Karpas-422 (cell line): ENCODE data around the gene STUB1. TPM values are rescaled to one million over a fixed set of nuclear protein-coding genes. Genes with fewer than 3 reads are reported as not detected.
A peak's percentile ranks its signal among the peaks of the same experiment; 100 is the strongest.

Experiments used
- DNase-seq: peaks from one replicate; pipeline ENCODE4 v3.0.0-alpha.2; 2015
- H2AFZ ChIP-seq: fragments of 200-600 bp; sonication (generic); 2 replicates; pipeline ENCODE4 v1.6.1; 2014; ENCODE audit warnings: antibody characterized with exemption, low read length, mixed read lengths
- H3K27ac ChIP-seq: fragments of 200-600 bp; sonication (generic); 2 replicates; pipeline ENCODE4 v1.5.1; 2014; ENCODE audit warnings: mild to moderate bottlenecking, low read length, moderate library complexity
- H3K27me3 ChIP-seq: fragments of 200-600 bp; sonication (generic); 2 replicates; pipeline ENCODE4 v1.6.1; 2014; ENCODE audit warnings: low read length, mixed read lengths
- H3K36me3 ChIP-seq: fragments of 200-600 bp; sonication (generic); 2 replicates; pipeline ENCODE4 v1.6.1; 2014; ENCODE audit warnings: low read length, mixed read lengths; ENCODE audit not compliant: insufficient read depth
- H3K4me1 ChIP-seq: fragments of 200-600 bp; sonication (generic); 2 replicates; pipeline ENCODE4 v1.6.1; 2014; ENCODE audit warnings: mild to moderate bottlenecking, low read length, mixed read lengths
- H3K4me2 ChIP-seq: fragments of 200-600 bp; sonication (generic); 2 replicates; pipeline ENCODE4 v1.6.1; 2014; ENCODE audit warnings: low read length, low read depth, mild to moderate bottlenecking; ENCODE audit not compliant: poor library complexity, severe bottlenecking
- H3K4me3 ChIP-seq: fragments of 200-600 bp; sonication (generic); 2 replicates; pipeline ENCODE4 v1.5.1; 2014; ENCODE audit warnings: mild to moderate bottlenecking, antibody characterized with exemption, low read length, mixed read lengths
- H3K79me2 ChIP-seq: fragments of 200-600 bp; sonication (generic); 2 replicates; pipeline ENCODE4 v1.6.1; 2014; ENCODE audit warnings: mild to moderate bottlenecking, low read length, mixed read lengths
- H3K9ac ChIP-seq: fragments of 200-600 bp; sonication (generic); 2 replicates; pipeline ENCODE4 v1.6.0; 2014; ENCODE audit warnings: low read length
- H3K9me2 ChIP-seq: fragments of 200-600 bp; sonication (generic), shearing (Covaris generic); replicated peaks from 2 replicates; pipeline ENCODE4 v1.6.0; 2014; ENCODE audit warnings: mild to moderate bottlenecking, low read length, moderate library complexity; ENCODE audit not compliant: insufficient read depth
- H3K9me3 ChIP-seq: fragments of 300-700, 200-600 bp; sonication (generic); 2 replicates; pipeline ENCODE4 v1.6.1; 2014; ENCODE audit warnings: low read length, mixed read lengths
- H4K20me1 ChIP-seq: fragments of 200-600 bp; sonication (generic); 2 replicates; pipeline ENCODE4 v1.6.1; 2014; ENCODE audit warnings: mild to moderate bottlenecking, antibody characterized with exemption, low read length, low read depth; ENCODE audit not compliant: insufficient read depth
- total RNA-seq: library from RNA; depleted of rRNA; stranded (reverse); fragments of >200 nt; shearing (Covaris generic); gene quantifications from 2 replicates; pipeline ENCODE4 v1.2.3, GENCODE V29; 2014; ENCODE audit warnings: low replicate concordance; rRNA removed

The STUB1 gene
- total RNA-seq: 142 and 145 TPM in 2 replicates

DNA sequence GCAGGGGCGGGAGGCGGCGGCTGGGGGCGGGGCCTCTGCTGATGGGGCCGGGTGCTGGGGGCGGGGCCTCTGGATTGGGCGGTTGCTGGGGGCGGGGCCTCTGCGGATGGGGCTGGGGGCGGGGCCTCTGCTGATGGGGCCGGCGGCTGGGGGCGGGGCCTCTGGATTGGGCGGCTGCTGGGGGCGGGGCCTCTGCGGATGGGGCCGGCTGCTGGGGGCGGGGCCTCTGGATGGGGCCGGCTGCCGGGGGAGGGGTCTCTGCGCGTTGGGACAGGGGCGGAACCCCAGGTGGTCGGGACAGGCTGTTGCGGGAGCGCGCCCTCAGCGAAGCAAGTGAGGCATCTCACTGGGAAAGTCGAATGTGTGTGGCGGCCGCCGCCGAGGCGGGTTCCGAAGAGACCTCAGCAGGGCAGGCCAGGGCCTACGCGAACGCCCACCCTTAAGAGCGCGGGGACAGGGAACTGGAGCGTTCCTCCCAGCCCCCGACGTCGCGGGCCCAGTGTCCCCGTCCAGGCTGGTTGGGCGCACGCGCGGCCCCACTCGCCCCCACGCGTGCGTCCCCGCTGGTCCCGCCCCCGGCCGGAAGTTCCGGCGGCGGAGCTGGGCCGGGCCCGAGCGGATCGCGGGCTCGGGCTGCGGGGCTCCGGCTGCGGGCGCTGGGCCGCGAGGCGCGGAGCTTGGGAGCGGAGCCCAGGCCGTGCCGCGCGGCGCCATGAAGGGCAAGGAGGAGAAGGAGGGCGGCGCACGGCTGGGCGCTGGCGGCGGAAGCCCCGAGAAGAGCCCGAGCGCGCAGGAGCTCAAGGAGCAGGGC lies at the start of gene STUB1:
STUB1 (plus strand) TSS at position 597 of the 811 bp plus-strand sequence; CDS start at position 713, 116 bp downstream.
- Histone ChIP-seq H2AFZ (no peak within 1 kb of the TSS), H3K4me1 (peaks cover 30% of the 10 kb centered on the region), H3K4me3 (peak within 1 kb of the TSS; percentile 89), H3K79me2 (peaks cover 27% of the 10 kb centered on the region), H3K9me3 (no peaks in the 10 kb centered on the region), H3K4me2 (peak within 1 kb of the TSS; percentile 93), H3K27me3 (no peaks in the 10 kb centered on the region), H4K20me1 (peaks cover 17% of the 10 kb centered on the region), H3K9ac (peak within 1 kb of the TSS; percentile 96), H3K27ac (peak within 1 kb of the TSS; percentile 75), H3K9me2 (no peaks in the 10 kb centered on the region), H3K36me3 (0 out of 2 replicates have a peak, but pooled peaks cover 4% of the 10 kb centered on the region)
- DNase-seq: peak; percentile 96

DNA sequence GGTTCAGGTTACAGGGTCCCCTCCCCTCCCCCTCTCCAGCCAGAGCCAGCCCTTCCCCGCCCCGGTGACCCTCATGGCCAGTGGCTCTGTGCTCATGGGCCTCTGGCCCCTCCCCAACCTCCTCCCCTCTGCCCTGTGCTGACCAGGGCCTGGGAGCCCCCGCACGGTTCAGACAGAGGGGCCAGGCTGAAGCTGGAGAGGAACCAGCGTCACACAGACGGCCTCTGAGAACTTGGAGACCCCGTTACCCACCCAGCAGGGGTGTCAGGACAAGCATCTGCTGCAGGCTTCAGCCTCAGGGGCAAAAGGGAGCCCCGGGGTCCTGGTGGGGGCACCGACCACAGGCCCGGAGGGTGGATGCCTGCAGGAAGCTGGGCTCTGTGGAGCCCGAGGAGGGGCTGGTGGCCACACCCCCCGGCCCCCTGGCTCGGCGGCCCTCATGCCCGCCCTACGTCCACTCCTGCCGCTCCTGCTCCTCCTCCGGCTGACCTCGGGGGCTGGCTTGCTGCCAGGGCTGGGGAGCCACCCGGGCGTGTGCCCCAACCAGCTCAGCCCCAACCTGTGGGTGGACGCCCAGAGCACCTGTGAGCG lies 49.3 kb upstream of the STUB1 start, which contains the start of gene WFIKKN1:
WFIKKN1 (plus strand) TSS at position 171 of the 591 bp plus-strand sequence; CDS start at position 440, 269 bp downstream.
- Histone ChIP-seq H3K9ac (no peak within 1 kb of the TSS), H3K4me2 (no peak within 1 kb of the TSS), H3K27me3 (no peaks in the 10 kb centered on the region), H3K36me3 (0 out of 2 replicates have a peak, but pooled peaks cover 4% of the 10 kb centered on the region), H3K79me2 (peaks cover 19% of the 10 kb centered on the region), H3K4me1 (peaks cover 14% of the 10 kb centered on the region), H4K20me1 (peaks cover 7% of the 10 kb centered on the region; the same call in 1 of the 2 replicates), H3K9me2 (no peaks in the 10 kb centered on the region), H2AFZ (no peak within 1 kb of the TSS), H3K27ac (no peak within 1 kb of the TSS), H3K4me3 (no peak within 1 kb of the TSS), H3K9me3 (no peaks in the 10 kb centered on the region)
- no peak for DNase-seq

DNA sequence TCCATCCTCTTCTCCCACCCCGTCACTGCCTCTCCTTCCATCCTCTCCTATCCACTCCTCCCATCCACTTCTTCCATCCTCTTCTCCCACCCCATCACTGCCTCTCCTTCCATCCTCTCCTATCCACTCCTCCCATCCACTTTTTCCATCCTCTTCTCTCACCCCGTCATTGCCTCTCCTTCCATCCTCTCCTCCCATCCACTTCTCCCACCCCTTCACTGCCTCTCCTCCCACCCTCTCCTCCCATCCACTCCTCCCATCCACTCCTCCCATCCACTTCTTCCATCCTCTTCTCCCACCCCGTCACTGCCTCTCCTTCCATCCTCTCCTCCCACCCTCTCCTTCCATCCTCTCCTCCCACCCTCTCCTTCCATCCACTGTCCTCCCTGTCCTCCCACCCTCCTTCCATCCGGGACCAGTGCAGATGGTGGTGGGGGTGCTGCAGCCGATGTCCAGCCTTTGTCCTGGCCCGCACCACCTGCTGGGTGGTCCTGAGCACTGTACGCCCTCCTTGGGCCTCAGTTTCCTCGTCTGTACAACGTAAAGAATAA lies 48.3 kb upstream of the STUB1 start:
- H3K9me3 ChIP-seq: no peaks in the 10 kb centered on the region
- 0 out of 2 replicates have a peak, but pooled peaks cover 4% of the 10 kb centered on the region for H3K36me3 ChIP-seq
- H3K9me2 ChIP-seq: no peaks in the 10 kb centered on the region
- no peak overlapping the region for H3K27ac ChIP-seq
- no peak overlapping the region for H3K4me3 ChIP-seq
- no peak overlapping the region for H2AFZ ChIP-seq
- no peak for DNase-seq
- H3K4me1 ChIP-seq: peaks cover 20% of the 10 kb centered on the region
- H4K20me1 ChIP-seq: peaks cover 7% of the 10 kb centered on the region; the same call in 1 of the 2 replicates
- peaks cover 20% of the 10 kb centered on the region for H3K79me2 ChIP-seq
- H3K27me3 ChIP-seq: no peaks in the 10 kb centered on the region
- no peak overlapping the region for H3K9ac ChIP-seq
- H3K4me2 ChIP-seq: no peak overlapping the region

DNA sequence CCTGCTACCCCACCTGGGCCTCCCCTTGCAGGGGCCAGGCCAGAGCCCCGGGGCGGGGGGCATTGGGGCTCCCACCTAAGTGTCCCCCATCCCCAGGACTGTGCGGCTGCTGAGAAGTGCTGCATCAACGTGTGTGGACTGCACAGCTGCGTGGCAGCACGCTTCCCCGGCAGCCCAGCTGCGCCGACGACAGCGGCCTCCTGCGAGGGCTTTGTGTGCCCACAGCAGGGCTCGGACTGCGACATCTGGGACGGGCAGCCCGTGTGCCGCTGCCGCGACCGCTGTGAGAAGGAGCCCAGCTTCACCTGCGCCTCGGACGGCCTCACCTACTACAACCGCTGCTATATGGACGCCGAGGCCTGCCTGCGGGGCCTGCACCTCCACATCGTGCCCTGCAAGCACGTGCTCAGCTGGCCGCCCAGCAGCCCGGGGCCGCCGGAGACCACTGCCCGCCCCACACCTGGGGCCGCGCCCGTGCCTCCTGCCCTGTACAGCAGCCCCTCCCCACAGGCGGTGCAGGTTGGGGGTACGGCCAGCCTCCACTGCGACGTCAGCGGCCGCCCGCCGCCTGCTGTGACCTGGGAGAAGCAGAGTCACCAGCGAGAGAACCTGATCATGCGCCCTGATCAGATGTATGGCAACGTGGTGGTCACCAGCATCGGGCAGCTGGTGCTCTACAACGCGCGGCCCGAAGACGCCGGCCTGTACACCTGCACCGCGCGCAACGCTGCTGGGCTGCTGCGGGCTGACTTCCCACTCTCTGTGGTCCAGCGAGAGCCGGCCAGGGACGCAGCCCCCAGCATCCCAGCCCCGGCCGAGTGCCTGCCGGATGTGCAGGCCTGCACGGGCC lies 47.5 kb upstream of the STUB1 start:
- peaks cover 20% of the 10 kb centered on the region for H3K79me2 ChIP-seq
- H3K4me3 ChIP-seq: no peak overlapping the region
- H3K9me3 ChIP-seq: no peaks in the 10 kb centered on the region
- H3K9me2 ChIP-seq: no peaks in the 10 kb centered on the region
- H3K4me2 ChIP-seq: no peak overlapping the region
- peaks cover 23% of the 10 kb centered on the region for H3K4me1 ChIP-seq
- H4K20me1 ChIP-seq: peaks cover 7% of the 10 kb centered on the region; the same call in 1 of the 2 replicates
- no peak overlapping the region for H3K9ac ChIP-seq
- no peak overlapping the region for H3K27ac ChIP-seq
- no peaks in the 10 kb centered on the region for H3K27me3 ChIP-seq
- no peak for DNase-seq
- no peak overlapping the region for H2AFZ ChIP-seq
- H3K36me3 ChIP-seq: 0 out of 2 replicates have a peak, but pooled peaks cover 4% of the 10 kb centered on the region

DNA sequence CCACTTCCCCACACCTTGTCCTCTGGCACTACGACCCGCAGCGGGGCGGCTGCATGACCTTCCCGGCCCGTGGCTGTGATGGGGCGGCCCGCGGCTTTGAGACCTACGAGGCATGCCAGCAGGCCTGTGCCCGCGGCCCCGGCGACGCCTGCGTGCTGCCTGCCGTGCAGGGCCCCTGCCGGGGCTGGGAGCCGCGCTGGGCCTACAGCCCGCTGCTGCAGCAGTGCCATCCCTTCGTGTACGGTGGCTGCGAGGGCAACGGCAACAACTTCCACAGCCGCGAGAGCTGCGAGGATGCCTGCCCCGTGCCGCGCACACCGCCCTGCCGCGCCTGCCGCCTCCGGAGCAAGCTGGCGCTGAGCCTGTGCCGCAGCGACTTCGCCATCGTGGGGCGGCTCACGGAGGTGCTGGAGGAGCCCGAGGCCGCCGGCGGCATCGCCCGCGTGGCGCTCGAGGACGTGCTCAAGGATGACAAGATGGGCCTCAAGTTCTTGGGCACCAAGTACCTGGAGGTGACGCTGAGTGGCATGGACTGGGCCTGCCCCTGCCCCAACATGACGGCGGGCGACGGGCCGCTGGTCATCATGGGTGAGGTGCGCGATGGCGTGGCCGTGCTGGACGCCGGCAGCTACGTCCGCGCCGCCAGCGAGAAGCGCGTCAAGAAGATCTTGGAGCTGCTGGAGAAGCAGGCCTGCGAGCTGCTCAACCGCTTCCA lies 46.7 kb upstream of the STUB1 start:
- DNase-seq: no peak
- Histone ChIP-seq H3K27me3 (no peaks in the 10 kb centered on the region), H3K9ac (no peak overlapping the region)

DNA sequence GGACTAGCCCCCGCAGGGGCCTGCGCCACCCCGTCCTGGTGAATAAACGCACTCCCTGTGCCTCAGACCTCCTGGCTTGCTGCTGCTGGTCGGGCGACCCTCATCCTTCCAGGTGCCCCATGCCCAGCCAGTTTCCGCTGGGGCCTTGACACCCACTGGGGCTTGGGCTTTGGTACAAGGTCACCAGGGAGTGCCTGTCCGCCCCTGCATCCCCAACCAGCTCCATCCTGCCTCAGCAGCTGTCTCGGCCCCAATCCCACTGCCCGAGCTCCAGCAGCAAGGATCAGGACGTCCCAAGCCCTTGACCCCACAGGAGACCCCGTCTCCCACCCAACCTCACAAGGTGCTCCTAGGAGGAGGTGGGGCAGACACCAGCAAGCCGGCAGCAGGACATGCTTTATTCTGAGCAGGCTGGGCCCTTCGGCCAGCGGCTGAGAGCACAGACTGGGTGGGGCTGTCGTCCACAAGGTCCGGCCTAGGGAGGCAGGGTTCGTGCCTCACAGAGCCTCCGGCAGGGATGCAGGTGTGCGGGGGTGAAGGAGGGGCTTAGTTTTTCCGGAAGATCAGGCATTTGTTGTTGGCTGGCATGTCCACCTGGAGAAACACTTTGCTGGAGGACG lies 46.0 kb upstream of the STUB1 start:
- Histone ChIP-seq H3K9me2 (no peaks in the 10 kb centered on the region), H4K20me1 (peaks cover 7% of the 10 kb centered on the region; the same call in 1 of the 2 replicates), H3K4me1 (peaks cover 29% of the 10 kb centered on the region), H2AFZ (no peak overlapping the region), H3K79me2 (peaks cover 20% of the 10 kb centered on the region), H3K4me3 (no peak overlapping the region; the same call in 1 of the 2 replicates), H3K27me3 (no peaks in the 10 kb centered on the region), H3K9ac (peak overlapping the region; percentile 95; the same call in 1 of the 2 replicates), H3K4me2 (peak overlapping the region; percentile 97), H3K36me3 (0 out of 2 replicates have a peak, but pooled peaks cover 4% of the 10 kb centered on the region), H3K9me3 (no peaks in the 10 kb centered on the region), H3K27ac (no peak overlapping the region)
- no peak for DNase-seq

More for the DNA sequence above, 46.7 kb upstream of the STUB1 start:
- Histone ChIP-seq H3K4me2 (no peak overlapping the region), H3K4me3 (no peak overlapping the region), H3K36me3 (0 out of 2 replicates have a peak, but pooled peaks cover 4% of the 10 kb centered on the region), H3K79me2 (peaks cover 20% of the 10 kb centered on the region), H2AFZ (no peak overlapping the region), H4K20me1 (peaks cover 7% of the 10 kb centered on the region; the same call in 1 of the 2 replicates), H3K9me3 (no peaks in the 10 kb centered on the region), H3K27ac (no peak overlapping the region), H3K4me1 (peaks cover 23% of the 10 kb centered on the region), H3K9me2 (no peaks in the 10 kb centered on the region)

DNA sequence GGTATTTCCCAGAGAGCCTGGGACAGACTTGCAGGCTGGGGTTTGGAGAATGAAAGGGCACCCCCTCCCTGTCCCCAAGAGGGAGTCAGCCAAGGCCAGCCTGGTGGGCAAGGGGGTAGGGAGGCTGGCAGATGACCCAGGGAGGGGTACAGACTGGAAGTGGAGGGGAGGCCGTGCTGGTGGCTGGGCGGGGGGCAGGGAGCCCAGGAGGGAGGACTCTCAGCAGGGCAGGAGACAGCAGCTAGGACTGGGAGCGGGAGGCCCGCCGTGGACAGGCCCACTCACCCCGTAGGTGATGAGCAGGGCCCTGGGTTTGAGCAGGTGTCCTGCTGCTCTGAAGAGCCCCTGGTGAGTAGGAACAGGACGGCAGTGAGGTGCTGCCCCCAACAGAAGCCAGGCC lies 45.2 kb upstream of the STUB1 start:
- H3K9me2 ChIP-seq: no peaks in the 10 kb centered on the region
- 0 out of 2 replicates have a peak, but pooled peaks cover 4% of the 10 kb centered on the region for H3K36me3 ChIP-seq
- peak overlapping the region; percentile 99 for H3K4me3 ChIP-seq
- H3K9me3 ChIP-seq: no peaks in the 10 kb centered on the region
- no peak overlapping the region for H3K27ac ChIP-seq
- H3K79me2 ChIP-seq: peaks cover 20% of the 10 kb centered on the region
- H3K4me2 ChIP-seq: peak overlapping the region; percentile 97
- peak overlapping the region; percentile 95 for H3K9ac ChIP-seq
- DNase-seq: no peak
- no peak overlapping the region for H2AFZ ChIP-seq
- H4K20me1 ChIP-seq: peaks cover 7% of the 10 kb centered on the region; the same call in 1 of the 2 replicates
- peaks cover 29% of the 10 kb centered on the region for H3K4me1 ChIP-seq
- no peaks in the 10 kb centered on the region for H3K27me3 ChIP-seq
